ENCODE data around the gene HMX1. TPM values are rescaled to one million over a fixed set of nuclear protein-coding genes. Genes with fewer than 3 reads are reported as not detected.

Gene HMX1
- total RNA-seq, 1 donor from 2014 or later, result not detected

DNA sequence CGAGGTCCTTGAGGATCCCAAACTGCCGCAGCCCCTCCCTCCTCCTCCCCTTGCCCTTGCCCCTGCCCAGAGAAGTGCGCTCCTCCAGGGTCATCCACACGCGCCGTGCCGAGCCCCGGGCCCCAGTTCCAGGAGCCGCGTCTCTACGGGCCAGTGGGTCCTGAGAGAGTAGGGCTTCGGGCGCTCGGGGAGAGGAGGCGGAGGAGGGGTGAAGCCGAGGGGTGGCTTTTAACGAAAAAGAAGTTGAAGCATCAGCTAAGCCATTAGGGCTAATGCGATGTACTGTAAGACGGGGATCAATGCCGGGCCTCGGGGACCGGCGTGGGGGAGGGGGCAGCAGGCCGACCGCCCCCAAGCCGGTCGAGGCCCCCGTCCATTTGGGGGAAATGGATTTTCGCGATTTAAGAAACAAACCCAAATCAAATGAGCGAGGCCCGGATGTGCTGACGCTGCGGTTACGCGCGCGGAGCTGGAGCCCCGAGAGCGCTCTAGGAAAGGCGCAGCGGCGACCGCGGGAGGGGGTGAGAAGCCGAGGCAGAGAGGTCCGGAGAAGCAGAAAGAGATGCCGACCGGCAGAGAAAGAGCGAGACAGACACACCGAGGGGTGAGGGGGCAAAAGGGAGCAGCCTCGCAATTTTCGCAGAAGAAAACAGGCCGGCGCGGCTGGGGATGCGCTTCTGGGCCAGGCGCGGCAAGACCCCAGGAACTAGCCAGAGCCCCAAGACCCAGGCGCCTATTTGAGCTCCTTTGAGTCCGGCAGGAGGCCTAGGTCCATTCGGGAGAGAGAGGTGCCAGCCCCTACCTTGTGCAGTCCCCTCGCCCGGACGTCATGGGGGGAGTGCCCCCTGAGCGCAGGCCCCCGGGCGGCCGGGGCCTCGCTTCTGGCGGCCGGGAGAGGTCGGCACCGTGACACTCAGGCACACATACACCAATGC, 13.6 kb downstream of the HMX1 start:
- DNase-seq (ENCODE audit: low read depth, low spot score), result no peak

DNA sequence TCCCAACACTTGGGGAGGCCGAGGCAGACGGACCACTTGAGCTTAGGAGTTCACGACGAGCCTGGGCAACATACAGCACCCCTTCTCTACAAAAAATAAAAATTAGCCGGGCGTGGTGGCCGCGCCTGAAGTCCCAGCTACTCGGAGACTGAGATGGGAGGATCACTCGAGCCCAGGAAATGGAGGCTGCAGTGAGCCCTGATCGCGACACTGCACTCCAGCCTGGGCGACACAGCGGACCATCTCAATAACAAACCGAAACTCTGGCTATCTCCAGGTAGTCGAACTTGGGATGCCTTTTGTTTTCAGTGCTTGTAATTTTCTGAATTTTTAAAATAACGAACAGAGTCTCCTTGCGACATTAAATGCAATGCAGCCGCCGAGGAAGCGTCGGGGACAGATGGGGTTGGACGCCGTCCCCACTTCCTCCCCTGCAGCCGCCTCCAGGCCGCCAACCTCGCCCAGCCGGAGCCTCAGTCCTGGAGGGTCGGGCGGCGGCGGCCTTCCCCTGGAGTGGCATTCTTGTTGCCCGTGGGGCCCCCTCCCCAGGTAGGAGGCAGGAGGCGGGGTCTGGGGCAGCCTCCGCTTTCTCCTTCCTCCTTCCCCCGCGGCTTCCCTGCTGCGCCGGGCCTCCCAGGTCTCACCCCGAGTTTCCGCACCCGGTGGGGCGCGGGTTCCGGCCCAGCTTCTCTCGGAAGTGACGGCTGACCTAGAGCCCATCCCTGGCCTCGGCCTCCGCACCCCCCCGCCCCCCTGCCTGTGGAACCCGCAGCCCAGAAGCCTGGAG, 14.6 kb downstream of the HMX1 start:
- no peak for DNase-seq (ENCODE audit: low read depth, low spot score)

DNA sequence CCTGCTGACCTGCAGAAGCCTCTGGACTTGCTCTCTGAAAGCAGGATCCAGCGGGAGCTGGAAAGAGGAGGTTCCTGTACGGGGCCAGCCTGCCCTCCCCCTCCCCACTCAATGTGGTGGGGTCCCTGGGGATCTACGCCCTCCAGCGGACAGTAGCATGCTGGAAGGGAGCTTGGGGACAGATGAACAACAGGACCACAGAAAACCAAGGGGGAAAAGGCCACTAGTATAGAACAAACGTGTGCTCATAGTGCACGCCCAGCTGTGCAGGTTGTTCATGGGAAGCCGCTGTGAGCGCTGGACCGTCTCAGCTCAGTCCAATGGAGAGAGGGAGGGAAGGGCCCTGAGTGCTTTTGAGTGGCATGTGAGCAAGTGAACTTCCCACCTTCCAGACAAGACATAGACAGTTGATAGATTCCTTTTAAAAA, 15.8 kb downstream of the HMX1 start:
- DNase-seq (ENCODE audit: low read depth, low spot score), result no peak

DNA sequence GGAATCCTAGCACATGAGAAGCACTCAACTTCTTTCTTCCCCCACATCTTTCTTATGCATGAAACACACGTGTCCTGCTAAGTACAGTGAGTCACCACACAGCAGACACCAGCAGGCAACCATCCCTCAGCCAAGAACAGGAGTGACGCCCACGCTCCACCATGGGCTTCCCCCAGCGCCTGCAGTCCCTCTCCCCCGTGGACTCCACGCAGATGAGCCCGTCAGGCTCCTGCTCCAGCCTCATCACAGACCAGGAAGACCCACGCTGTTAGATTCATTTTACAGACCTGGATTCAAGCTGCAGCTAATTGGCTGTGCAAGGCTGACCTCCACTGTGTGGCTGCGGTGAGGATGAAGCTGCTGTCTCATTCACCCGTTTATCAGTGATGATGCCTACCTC, 16.7 kb downstream of the HMX1 start:
- DNase-seq (ENCODE audit: low read depth, low spot score), result no peak

DNA sequence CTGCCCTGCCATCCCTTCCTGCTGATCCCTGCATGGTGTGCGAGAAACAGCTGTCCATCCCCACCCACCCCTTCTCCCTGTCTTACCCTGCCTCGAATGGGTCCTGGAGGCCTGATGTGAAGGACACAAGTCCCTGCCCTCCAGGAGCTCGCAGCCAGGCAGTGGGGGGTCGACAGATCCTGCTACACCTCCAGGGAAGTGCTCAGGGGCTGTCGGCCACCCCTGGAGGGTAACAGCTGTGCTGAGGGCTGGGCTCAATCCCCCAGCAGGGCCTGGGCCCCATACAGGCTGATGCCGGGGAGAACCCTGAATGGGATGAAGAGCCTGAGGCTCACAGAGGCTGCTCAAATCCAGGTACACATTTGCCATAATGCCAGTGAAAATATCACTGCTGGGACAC, 17.6 kb downstream of the HMX1 start:
- no peak for DNase-seq (ENCODE audit: low read depth, low spot score)

DNA sequence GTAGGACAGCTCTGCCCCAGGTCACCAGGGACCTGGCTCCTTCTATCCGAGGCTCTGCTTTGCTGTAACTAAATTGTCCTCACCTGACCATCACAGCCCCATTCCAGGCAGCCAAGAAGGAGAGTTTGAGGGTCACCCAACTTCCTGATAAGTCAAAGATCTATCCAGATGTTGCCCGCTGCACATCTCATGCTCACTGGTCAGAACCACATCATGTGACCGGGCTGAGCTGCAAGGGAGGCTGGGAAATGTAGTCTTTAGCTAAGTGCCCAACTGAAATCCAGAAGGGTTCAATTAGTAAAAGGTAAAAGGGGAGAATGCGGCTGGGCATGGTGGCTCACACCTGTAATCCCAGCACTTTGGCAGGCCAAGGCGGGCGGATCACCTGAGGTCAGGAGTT, 18.4 kb downstream of the HMX1 start:
- DNase-seq (ENCODE audit: low read depth, low spot score), result no peak

DNA sequence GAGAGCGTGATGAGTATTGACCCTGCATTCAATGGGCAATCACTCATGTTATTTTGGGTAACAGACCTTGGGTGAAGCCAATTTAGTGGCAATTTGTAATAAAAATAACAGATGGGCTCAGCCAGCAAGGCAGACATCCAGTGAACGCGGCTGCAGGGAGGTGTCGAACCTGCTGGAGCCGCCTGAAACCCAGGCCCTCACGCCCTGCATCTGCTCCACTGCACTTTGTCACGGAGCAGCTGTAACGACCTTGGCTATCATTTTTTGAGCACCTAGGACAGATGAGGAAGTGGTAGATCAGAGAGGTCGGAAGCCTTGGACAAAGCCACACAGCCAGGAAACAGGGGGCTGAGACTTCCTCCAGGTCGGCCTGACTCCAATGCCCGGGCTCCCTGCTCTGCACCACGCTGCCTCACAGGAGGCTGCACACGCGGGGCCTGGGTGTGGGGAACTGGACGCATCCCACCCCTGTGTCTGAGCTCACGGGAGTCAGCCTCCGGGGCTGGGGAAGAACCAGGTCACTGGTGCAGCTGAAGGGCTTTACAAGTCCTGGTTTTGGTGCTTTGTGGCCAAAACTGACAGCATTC, 19.4 kb downstream of the HMX1 start:
- DNase-seq (ENCODE audit: low read depth, low spot score), result no peak

DNA sequence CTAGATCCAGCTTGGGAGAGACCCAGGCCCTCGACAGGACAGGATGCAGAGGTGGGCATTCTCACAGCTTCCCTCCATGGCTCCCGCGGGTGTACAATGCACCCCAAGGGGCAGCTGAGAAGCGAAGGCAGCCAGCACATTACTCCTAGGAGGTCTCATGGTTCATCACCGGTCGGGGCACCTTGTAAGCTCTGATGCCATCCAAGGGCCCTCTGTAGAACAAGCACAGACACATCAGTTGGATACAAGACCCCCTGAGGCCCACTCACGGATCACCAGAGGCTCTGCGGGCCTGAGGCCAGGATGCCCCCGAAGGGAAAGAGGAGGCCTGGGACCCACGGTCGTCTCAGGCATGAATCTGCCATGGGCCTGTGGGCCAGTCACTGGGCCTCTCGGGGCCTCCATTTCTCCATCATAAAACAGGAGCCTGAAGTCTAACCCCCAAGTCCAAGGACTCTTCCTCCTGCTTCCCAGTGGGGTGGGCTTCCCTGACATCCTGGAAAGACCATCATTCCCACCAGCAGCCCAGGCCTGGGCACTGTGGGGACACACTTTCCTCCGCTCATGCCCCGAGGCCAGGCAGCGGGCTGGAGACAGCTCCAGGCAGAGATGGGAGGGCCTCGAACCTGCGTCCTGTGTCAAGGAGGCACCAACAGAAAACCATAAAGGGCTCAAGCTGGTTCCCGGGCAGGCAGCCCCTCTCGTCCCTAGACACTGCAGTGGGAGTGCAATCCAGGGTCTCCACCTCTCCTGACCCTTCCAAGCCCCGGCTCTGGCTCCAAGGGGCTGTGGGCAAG, 20.1 kb downstream of the HMX1 start:
- no peak for DNase-seq (ENCODE audit: low read depth, low spot score)

DNA sequence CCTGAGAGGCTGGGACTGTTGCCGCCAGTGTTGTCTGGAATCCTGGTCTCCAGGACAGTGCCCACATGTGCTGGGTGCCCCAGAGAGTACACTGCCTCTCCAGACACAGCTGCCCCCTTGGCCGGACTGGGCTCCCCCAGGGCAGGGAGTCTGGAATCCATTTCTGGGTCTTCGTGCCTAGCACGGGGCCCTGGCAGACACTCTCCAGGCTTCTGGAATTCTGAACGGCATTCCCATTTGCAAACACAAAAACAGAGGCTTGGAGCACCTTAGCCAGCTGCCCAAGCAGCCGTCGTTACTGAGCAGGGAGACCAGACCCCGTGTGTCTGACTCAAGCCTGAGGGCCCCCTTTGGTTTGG, 20.8 kb downstream of the HMX1 start:
- DNase-seq (ENCODE audit: low read depth, low spot score), result no peak

DNA sequence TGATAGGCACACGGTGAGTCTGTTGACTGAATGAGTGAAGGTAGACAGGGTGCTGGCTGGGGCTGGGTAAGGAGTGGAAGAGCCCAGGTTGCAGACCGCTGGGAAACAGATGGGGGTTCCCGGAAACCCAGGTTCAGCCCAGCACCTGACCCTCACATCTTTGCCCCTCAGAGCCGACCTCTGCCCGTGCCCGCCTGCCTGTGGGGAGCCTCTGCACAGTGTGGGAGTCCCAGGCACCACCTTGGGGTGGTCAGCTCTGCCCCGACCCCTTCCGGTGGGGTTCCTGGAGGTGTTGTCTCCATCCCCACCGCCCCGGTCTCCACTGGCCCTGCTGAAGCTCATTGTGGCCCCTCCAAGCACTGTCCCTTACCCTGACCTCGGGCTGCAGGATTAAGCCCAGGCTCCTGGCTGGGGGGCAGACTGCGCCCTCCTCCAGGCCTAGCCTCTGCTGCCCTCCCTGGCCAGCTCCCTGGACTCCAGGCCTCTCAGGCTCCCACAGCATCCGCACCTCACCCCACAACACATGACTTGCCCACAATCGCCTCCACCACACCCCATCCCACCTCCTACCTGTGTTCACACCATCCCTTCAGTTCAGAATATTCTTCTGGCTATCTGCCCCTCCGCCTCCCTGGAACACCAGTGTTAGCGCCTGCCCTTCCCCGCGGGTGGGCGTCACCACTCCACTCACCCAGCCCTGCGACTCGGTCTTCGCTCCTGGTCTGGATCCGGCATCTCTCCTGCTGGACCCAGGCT, 21.4 kb downstream of the HMX1 start:
- no peak for DNase-seq (ENCODE audit: low read depth, low spot score)

DNA sequence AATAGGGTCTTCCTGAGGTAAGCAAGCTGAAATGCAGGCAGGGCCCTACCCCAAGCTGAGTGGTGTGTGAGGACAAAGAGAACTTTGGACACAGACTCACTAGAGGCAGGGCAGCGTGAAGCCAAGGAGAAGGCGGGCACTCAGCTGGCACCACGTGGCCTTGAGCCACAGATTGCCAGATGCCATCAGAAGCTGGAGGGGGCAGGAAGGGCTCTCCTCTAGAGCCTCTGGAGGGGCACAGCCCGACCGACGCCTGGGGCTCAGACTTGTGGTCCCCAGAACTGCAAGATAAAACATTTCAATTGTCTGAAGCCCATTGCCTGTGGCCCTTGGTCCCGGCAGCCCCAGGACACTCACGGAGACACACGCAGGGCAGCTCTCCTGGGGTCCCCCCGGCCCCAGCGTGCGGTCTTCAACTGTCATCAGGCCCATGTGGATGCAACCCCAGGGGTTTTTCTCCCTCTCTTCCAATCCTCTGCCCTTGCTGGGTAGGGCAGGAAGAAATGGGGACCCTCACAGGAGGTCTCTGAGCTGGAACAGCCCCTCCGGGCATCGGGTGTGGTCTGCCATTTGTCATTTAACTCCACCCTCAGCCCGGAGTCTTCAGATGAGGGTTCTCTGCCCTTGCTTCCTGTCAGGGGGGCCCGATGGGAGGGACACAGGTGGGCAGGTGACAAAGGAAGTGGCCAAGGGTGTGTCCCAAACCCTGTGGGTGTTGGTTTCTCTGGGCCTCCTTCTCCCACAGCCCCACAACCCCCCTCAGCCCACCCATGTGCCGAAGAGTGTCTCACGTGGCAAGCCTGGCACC, 22.2 kb downstream of the HMX1 start:
- DNase-seq (ENCODE audit: low read depth, low spot score), result no peak

DNA sequence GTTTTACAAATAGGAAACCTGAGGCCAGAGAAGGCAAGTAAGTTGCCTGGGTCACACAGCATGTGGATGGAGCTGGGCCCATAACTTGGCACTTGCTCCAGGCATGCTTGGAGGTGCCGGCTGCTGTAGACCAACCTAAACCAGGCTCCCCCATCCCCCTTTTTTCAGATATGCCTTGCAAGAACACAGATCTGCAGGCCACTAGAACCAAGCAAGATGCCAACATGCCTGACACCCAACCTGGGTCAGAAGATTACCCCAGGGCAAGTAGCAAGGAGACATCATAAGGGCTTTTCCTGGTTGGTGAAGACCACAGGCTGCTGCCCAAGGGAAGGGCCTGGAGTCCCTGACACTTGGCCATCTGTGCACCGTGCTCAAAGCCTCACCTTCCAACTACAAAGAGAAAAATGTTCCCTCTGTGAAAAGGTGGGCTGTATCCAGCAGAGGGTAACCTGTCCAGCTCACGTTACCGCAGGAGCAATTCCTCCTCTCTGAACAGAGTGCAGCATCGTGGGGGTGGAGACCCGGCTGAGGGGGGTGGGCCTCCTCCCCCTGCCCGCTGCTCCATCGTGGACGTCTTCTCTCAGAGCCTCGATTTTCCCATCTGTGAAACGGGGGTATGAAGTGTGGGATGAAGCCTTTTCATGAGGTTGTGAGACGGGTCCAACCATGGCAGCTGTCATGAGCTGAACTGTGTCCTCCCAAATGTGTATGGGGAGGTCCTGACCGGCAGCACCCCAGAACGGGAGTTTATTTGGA, 23.0 kb downstream of the HMX1 start:
- no peak for DNase-seq (ENCODE audit: low read depth, low spot score)

DNA sequence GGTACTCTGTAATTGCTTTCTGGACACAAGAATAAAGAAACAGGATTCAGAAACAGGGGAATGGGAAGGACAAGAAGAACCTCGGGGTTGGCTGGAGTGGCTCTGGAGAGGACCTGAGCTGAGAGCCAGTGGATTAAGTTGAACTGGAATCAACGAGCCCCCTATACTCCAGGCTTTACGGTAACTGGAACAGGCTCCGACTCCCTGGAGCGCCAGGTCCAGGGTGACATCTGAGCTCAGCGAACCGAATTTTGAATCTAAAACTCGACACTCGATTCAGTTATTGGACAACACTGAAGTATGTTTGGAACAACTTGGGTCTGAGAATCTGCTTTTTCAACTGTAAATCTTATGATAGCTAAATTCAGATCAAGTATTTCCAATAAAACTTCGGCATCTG, 23.9 kb downstream of the HMX1 start:
- no peak for DNase-seq (ENCODE audit: low read depth, low spot score)

DNA sequence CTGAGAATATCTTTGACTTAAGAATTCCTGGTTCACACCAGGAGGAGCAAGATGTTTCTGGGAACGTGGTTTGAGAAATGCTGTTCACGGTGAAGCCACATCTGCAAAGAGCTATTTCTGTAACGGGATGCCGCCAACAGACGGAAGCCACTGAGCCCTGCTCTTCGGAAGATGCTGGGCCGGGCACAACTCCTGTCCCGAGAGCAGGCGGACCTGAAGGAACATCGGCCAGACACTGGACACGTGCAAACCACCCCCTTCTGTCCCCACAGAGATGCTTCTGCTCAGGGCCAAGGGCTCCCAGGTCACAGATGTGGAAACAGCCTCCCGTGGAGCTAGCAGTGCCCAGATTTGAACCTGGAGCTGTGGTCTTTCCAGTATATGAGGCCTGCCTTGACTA, 24.3 kb downstream of the HMX1 start:
- no peak for DNase-seq (ENCODE audit: low read depth, low spot score)

DNA sequence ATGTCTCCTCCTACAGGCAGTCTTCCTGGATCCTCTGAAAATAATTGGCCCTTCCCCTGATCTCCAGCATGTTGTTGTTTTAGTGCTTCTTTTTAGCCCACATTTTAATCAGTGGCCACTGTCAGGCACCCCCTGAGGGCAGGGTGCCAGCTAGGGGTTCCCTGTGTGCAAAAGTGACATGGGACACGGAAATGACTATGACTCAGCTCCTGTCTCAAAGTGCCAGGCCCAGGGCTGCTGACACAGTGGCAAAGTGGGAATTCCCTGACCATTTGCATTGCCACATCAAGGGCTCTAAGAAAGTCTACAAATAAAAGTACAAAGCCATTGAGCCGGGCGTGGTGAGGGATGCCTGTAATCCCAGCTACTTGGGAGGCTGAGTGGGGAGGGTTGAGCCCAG, 24.8 kb downstream of the HMX1 start:
- DNase-seq (ENCODE audit: low read depth, low spot score), result no peak

DNA sequence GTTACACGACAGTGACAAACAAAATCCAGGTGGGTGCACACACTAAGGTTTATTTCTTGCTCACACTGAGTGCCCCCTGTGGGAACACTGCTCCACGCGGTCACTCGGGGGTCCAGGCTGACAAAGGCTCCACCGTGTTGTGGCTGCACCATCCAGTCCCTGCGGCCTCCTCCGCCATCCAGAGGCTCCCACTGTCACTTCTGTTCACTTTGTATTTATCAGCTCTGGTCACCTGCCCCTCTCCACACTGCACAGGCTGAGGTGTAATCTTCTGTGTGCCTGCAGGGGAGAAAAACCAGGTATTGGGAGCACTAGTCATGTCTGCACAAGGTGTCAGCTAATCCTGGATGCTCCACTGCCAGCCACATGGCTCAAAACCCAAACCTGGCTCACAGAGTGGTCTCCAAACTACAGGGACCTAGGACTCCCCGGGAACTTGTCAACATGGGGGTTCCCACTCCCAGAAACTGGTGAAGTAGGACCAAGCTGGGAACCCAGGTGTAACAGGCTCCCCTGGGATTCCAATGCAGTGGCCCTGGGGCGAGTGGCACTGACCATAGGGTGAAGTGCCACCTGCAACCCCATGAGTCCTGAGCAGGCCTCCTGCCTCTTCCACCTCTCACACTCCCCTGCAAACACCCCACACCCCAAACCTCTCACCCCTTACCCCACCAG, 25.5 kb downstream of the HMX1 start:
- DNase-seq (ENCODE audit: low read depth, low spot score), result no peak

DNA sequence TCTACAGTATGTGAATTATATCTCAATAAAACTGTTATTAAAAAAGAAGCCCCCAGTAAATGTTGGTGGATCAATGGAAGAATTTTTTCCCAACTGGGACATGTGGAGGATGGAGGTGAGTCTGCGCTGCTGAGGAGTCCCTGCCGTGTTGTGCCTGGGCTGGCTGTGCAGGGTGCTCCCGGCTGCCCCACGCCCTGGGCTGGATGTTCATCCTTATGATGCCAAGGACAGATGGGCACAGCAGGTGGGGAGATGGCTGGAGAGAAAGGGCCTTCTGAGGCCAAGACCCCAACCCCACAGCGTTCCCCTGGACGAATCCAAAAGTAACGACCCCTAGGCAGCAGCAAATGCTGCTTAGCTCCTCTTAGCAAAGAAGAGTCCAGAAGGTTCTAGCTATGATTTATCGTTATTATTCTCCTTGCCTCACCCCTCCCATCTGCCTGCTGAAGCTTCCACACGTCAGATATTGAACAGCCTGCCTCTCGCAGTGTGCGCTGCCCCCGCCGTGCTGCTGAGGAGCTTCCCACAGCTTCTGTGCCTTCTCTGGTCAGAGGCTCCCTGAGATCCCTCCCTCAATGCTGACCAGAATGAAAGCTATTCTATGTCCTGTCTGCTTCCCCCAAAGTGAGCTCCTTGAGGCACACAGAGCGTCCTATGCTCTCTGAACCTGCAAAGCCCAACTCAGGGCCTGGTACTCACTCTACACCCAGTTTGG, 26.5 kb downstream of the HMX1 start:
- no peak for DNase-seq (ENCODE audit: low read depth, low spot score)

DNA sequence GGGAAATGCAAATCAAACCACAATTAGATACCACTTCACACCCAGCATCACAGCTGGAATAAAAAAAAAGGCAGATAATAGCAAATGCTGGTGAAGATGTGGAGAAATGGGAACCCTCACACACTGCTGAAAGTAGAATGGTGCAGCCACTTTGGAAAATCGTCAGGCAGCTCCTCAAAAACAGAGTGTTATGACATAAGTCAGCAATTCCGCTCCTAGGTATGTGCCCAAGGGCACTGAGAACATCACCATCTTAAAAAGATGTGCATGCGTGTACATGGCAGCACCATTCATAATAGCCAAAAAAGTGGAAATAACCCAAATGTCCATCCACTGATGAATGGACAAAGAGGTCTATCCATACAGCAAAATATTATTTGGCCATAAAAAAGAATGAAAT, 28.0 kb downstream of the HMX1 start:
- DNase-seq (ENCODE audit: low read depth, low spot score), result no peak

All from pulmonary artery endothelial cell (primary cell).